ENCODE results near the gene CTNNA3. TPM values are rescaled to one million over a fixed set of nuclear protein-coding genes. Genes with fewer than 3 reads are reported as not detected.

CTNNA3 gene
- total and polyA plus RNA-seq, 10 donors = 0.03 to 2.4 (median 0.76) TPM; not detected in 1

DNA sequence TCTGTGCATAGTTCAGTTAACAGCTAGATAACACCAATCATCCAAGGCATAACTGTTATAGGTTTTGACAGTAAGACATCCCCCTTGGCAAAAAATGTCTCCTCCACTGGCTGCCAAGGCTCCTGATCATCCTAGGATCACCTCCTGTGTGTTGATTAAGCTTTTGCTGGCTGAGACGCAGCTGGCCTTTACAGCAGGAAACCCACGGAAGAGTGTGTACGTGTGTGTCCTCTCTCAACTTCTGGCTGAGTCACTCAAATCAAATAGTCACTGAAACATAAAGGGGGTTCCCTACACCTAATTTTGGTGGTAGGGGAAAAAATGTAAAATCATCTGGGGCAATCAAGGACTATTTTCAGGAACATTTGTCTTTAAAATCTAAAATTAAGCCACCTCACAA, 208.8 kb downstream of the CTNNA3 start:
- no peak for DNase-seq
- intact Hi-C loops (cut with DNase I; ENCODE audit: low total_unique reads) = no loop called here
- TF ChIP-seq POLR2A (IDR thresholded peaks at IDR 0.05) (no peak), POLR2AphosphoS5 (IDR thresholded peaks at IDR 0.05) (no peak)
- TF ChIP-seq, protein P1, sequence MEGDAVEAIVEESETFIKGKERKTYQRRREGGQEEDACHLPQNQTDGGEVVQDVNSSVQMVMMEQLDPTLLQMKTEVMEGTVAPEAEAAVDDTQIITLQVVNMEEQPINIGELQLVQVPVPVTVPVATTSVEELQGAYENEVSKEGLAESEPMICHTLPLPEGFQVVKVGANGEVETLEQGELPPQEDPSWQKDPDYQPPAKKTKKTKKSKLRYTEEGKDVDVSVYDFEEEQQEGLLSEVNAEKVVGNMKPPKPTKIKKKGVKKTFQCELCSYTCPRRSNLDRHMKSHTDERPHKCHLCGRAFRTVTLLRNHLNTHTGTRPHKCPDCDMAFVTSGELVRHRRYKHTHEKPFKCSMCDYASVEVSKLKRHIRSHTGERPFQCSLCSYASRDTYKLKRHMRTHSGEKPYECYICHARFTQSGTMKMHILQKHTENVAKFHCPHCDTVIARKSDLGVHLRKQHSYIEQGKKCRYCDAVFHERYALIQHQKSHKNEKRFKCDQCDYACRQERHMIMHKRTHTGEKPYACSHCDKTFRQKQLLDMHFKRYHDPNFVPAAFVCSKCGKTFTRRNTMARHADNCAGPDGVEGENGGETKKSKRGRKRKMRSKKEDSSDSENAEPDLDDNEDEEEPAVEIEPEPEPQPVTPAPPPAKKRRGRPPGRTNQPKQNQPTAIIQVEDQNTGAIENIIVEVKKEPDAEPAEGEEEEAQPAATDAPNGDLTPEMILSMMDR (IDR thresholded peaks at IDR 0.05 in 8 of 11, conservative IDR thresholded peaks at IDR 0.05 in 3 of 11) = no peak
- H3K36me3 ChIP-seq = no peaks in the 10 kb centered on the region
- H3K4me3 ChIP-seq = no peak overlapping the region
- H3K9me3 ChIP-seq = peaks cover 0 to 15% (median 8%) of the 10 kb centered on the region in 8 donors
- 19 to 24% (median 20%) methylated on average over 3 of the region's 3 CpGs for WGBS, 5 donors
- no peaks in the 10 kb centered on the region for H3K4me1 ChIP-seq
- no peak overlapping the region for H3K27ac ChIP-seq
- H3K27me3 ChIP-seq (replicated peaks in 1 of 7) = no peaks in the 10 kb centered on the region

DNA sequence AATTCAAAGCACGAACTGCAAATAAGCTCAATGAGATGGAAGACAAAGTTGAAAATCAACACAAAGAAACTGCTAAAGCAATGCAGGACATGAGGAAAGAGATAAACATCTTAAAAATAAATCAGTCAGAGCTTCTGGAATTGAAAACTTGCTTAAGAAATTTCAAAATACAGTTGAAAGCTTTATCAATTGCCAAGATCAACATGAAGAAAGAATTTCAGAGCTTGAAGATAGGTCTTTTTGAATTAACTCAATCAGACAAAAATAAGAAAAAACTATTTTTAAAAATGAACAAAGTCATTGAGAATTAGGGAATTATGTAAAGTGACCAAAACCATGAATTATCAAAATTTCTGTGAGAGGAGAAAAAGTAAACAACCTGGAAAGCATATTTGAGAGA, 218.1 kb downstream of the CTNNA3 start:
- Histone ChIP-seq H3K27me3 (replicated peaks in 1 of 7) (no peaks in the 10 kb centered on the region), H3K9me3 (peaks cover 3 to 56% (median 49%) of the 10 kb centered on the region in 8 donors), H3K36me3 (no peaks in the 10 kb centered on the region), H3K4me1 (no peaks in the 10 kb centered on the region), H3K27ac (no peak overlapping the region), H3K4me3 (no peak overlapping the region)
- TF ChIP-seq, protein P1 (IDR thresholded peaks at IDR 0.05 in 8 of 11, conservative IDR thresholded peaks at IDR 0.05 in 3 of 11) = no peak
- TF ChIP-seq POLR2AphosphoS5 (IDR thresholded peaks at IDR 0.05) = no peak
- no peak for TF ChIP-seq POLR2A (IDR thresholded peaks at IDR 0.05)
- intact Hi-C loops (cut with DNase I; ENCODE audit: low total_unique reads) = no loop called here
- no peak for DNase-seq
- WGBS, 5 donors = 76 to 90% (median 88%) methylated on average over 1 of the region's 1 CpG

DNA sequence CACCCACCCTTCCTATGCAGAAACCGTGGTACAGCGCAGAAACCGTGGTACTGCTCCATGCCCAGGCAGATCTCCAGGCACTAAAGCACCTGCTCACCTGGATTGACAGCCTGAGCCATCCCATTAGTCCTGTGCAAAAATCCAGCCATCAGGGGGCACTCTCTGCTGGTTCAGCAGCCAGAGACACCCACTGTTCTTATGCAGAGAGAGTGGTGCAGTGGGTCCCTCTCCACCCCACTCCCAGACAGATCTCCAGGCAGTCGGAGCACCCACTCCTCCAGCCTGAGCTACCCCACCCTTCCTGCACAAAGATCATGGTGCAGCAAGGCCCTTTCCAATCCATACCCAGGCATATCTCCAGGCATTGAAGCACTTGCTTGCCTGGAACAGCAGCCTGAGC, 219.8 kb downstream of the CTNNA3 start:
- Histone ChIP-seq H3K27ac (no peak overlapping the region), H3K4me3 (no peak overlapping the region), H3K27me3 (replicated peaks in 1 of 7) (no peaks in the 10 kb centered on the region), H3K36me3 (no peaks in the 10 kb centered on the region), H3K9me3 (peaks cover 3 to 54% (median 48%) of the 10 kb centered on the region in 8 donors), H3K4me1 (no peaks in the 10 kb centered on the region)
- intact Hi-C loops (cut with DNase I; ENCODE audit: low total_unique reads) = no loop called here
- 70 to 96% (median 88%) methylated on average over 3 to 4 of the region's 4 CpGs for WGBS, 5 donors
- TF ChIP-seq, protein P1 (IDR thresholded peaks at IDR 0.05 in 8 of 11, conservative IDR thresholded peaks at IDR 0.05 in 3 of 11) = no peak
- no peak for DNase-seq

DNA sequence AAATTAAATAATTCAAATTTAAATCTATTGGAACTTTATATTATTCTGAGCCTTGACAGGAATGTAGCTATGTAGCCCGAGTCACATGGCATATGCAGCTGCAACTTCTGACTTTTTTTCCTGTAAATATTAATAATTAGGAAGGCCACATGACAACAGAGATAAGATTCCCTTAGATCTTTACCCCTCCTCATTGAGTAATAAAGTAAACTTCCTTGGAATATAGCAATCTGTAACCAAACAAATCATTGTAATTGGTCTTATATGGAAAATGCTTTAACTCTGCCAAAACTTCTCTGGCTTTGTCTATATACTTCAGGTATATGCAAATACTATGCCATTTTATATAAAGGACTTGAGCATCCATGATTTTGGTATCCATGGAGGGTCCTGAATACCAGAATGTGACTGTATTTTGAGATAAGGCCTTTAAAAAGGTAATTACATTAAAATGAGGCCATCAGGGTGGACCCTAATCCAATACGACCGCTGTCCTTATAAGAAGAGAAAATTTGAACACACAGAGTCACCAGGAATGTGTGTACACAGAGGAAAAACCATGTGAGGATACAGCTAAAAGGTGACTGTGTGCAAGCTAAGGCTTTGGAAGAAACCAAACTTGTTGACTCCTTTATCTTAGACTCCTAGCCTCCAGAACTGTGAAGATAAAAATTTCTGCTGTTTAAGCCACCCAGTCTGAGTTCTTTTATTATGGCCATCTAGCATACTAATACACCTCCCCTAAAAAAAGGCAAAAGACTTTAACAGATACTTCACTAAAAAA, 222.0 kb downstream of the CTNNA3 start:
- Histone ChIP-seq H3K27me3 (replicated peaks in 1 of 7) (no peaks in the 10 kb centered on the region), H3K4me3 (no peak overlapping the region), H3K9me3 (peaks cover 3 to 33% (median 29%) of the 10 kb centered on the region in 8 donors), H3K4me1 (no peaks in the 10 kb centered on the region), H3K36me3 (no peaks in the 10 kb centered on the region), H3K27ac (no peak overlapping the region)
- DNase-seq = no peak
- intact Hi-C loops (cut with DNase I; ENCODE audit: low total_unique reads) = no loop called here
- TF ChIP-seq, protein P1 (IDR thresholded peaks at IDR 0.05 in 8 of 11, conservative IDR thresholded peaks at IDR 0.05 in 3 of 11) = no peak
- TF ChIP-seq POLR2A (IDR thresholded peaks at IDR 0.05) (no peak), POLR2AphosphoS5 (IDR thresholded peaks at IDR 0.05) (no peak)
- 76 to 93% (median 85%) methylated on average over 3 of the region's 3 CpGs for WGBS, 5 donors

Data from spleen (tissue), 11 donors.